Measurements from ENCODE around the gene EXOC3L4.
"Not testable (repeated sequence)": the region's sequence is repeated elsewhere in the genome, so short reads cannot be mapped to it uniquely, and the experiment has no call there.

The EXOC3L4 gene

DNA sequence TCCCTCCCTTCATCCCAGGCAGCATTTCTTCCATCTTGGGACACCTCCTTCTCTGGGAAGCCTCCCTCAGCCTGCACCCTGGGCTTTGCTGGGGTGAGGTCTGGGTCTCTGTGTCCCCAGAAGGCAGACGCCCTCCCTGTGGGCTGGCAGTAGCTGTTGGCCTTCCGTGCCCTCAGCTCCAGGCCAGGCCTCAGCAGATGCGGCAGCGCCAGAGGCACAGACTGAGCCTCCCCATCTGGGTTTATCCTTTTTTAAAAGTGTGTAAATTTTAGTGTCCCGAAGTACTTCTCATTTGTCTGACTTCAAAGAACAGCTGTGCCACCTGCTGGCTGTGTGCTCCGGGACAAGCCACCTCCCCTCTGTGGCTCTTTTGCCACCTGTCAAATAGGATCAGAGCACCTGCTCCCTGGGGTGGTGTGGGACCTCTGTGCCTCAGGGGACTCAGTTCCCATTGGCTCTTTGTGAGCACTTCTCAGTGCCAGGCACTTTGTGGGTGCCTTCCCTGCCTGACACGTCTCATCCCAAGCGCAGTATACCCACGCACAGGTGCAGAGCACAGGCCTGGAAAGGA lies 11.1 kb downstream of the EXOC3L4 start:
- no peak for DNase-seq (ENCODE audit: low spot score)

DNA sequence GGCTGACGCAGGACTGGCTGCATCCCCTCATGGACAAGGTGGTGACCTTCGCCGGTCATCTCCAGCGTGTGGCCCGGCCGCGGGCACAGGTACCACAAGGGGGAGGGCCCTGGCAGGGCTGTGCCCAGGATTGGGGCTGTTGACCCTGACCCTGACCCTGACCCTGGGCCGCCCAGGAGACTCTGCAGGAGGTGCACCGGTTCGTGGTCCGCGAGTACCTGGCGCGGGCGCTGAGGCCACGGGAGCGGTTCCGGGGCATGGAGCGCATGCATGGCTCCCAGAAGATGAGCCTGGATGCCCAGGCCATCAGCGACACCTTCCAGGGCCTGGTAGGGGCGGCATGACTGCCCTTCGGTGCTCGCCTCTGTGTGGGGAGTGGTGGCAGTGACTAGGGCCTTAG lies 12.9 kb downstream of the EXOC3L4 start:
- no peak for DNase-seq (ENCODE audit: low spot score)

DNA sequence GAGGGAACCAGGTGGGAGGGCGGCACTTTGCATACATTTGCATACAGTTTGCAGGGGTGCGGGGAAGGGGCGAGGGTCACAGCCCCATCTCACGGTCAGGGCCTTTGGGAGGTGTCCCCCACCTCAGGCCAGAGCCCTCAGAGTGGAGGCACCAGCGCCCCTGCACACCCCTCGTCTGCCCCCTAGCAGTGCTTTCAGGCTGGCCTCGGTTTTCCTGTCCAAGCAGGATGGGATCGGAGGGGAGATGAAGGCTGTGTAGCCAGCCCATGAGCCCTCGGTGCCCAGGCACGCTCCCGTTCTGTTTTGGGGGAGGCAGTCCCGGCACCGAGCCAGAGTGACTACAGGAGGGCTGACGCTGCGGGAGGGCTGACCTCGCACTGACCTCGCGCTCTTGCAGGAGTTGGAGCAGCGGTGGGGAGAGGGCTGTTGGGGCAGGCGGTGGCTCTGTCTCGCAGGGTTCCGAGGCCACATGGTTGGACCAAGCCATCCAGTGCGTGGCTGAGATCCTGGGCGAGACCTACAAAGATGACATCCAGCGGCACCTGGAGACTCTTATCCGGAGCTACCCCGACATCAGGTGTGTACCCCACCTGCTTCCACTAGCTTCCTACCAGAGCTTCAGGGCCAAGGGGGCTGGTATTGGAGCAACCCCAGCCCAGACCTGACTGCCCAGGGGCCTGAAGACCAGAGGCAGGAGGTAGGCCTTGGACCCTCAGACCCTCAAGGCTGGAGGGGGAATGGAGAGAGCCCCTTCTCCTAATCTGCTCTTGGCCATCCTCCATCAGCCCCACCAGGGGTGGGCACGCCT lies 13.6 kb downstream of the EXOC3L4 start:
- DNase-seq (ENCODE audit: low spot score), result no peak

DNA sequence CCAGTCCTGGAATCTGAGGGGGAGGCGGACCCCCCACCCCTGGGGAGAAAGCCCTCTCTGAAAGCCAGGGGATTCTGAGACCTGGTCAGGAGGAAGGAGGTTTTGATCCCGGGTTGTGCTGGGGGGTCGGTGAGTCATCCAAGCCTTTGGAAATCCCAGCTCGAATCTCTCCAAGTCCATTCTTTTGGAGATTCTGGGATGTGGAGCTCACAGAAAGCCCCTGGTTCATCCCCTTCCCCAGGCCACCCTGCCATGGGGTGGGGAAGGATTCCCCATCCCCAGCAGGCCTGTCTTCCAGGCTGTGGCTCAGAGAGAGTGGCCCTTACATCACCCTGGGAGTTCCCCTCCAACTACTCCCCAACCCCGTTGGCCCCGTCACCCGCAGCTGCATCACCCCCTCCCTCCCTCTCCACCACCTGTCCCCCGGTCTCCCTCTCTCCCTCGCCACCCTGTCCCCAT lies 14.3 kb downstream of the EXOC3L4 start:
- DNase-seq (ENCODE audit: low spot score), result no peak

DNA sequence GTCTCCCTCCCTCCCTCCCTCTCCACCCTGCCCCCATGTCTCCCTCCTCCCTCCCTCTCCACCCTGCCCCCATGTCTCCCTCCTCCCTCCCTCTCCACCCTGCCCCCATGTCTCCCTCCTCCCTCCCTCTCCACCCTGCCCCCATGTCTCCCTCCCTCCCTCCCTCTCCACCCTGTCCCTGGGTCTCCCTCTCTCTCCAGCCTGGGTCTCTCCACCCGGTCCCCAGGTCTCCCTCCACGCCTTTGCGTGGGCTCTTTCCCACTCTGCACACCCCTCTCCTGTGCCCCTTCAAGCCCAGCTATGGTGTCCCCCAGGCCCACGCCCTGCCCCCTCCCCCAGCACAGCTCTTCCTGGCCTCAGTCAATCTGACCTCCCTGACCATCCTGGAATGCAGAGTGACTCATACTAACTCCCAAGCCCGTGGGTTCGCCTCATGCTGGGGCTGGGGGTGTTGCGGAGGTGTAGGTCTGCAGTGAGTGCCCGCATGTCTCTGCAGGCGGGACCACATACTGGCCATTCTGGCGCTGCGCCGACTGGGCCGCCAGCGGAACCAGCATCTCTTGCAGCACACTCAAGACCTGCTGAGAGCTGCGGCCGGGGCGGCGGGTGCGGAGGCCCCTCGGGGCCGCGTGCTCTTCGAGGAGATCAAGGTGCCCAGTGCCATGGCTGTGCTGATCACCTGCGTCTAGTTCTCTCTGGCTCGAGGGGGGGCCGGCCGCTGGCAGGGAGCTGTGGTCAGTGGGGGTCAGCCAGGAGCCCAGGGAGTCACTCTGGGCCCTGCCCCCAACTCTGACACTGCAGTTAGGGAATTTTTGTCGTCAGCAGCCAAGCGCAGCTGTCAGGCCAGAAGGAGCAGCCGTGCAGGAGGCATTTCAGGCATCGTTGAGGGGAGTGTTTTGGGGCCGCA lies 15.3 kb downstream of the EXOC3L4 start:
- no peak for DNase-seq (ENCODE audit: low spot score)

DNA sequence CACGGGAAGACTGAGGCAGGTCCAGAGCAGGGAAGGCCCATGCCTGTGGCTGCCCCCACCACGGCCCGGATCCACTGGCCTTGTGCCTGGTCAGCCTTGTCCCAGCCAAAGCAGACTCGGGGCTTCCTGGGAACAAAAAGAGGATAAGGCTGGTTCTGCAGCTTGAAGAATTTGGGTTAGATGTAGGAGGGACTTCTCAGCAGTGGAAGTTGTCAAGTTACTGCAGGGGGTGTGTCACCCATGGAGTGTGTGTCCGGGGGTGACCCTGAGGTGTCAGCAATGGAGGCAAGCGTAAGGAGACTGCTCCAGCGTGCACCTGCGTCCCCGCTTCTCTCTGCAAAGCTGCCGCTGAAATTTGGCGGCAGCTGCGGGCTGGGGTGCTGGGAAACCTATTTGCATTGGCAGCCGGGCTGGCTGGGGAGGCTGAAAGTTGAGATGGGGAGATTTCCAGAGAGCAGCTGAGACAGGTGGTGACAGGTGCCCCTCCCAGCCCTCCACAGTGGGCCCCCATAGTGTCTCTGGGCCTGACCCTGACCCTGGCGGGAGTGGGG lies 16.2 kb downstream of the EXOC3L4 start:
- no peak for DNase-seq (ENCODE audit: low spot score)

- DNase-seq (ENCODE audit: low spot score), result no peak
Observed at GRCh38 chr14:103111232-103111868, 16.8 kb downstream of the EXOC3L4 start.

DNA sequence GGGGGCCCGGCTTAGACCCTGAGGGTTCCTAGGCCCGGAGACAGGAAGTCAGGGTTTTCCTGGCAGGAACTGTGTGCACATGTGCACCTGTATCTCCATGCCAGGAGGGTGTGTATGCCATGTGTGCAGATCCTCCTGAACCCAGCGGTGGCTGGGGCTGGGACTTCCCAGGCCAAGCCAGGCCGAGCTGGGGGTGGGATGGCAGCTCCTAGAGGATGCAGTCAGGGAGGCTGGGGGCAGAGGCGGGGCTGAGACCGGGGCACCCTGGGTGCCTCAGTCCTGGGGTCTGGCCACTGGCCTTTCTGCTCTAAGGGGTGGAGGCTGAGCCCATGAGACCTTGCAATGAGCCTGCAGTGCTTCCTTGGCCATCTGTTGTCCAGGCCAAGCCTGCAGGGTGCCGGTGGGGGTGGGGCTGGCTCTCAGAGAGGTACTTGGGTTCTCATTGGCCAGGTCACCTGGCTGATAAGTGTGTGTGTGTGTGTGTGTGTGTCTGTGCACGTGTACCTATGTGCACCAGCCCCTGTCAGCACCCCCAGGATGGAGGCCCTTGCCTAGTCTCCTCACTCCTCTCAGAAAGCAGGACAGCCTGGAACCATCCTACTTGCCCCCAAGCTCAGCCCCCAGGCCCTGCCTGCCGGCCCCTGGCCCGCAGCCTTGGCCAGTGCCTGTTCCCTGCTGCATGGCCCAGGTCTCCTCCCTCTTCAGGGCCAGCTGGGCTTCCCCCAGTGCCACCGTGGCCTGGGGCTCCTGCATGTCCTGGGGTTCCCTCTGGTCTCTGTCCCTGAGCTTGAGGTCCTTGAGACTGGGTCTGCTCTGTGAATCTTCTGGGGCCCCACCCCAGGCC lies 18.1 kb downstream of the EXOC3L4 start:
- no peak for DNase-seq (ENCODE audit: low spot score)

GRCh38 chr14:103113303-103113702 lies 18.8 kb downstream of the EXOC3L4 start:
- DNase-seq (ENCODE audit: low spot score), result no peak

DNA sequence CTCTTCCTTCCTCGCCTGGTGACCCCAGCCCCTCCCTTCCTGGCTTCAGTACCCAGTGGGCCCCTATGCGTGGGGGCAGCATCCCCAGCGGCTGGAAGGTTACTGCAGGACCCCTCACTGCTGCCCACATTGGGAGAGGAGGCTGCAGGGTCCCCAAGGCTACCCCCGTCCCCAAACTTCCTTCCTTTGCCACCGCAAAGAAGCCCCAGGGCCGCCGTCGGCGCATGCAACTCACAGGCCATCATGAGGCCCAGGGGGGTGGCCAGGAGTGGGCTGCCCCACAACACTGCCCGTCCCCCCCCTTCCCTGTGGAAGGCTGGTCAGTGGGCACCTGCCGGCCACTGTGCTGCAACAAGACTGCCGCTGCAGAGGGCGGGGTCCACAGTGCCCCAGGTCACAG lies 19.2 kb downstream of the EXOC3L4 start:
- no peak for DNase-seq (ENCODE audit: low spot score)

- not testable (repeated sequence) for DNase-seq (ENCODE audit: low spot score)
Observed at GRCh38 chr14:103115086-103115679, 20.7 kb downstream of the EXOC3L4 start.

- no peak for DNase-seq (ENCODE audit: low spot score)
Observed at GRCh38 chr14:103115845-103116572, 21.5 kb downstream of the EXOC3L4 start.

DNA sequence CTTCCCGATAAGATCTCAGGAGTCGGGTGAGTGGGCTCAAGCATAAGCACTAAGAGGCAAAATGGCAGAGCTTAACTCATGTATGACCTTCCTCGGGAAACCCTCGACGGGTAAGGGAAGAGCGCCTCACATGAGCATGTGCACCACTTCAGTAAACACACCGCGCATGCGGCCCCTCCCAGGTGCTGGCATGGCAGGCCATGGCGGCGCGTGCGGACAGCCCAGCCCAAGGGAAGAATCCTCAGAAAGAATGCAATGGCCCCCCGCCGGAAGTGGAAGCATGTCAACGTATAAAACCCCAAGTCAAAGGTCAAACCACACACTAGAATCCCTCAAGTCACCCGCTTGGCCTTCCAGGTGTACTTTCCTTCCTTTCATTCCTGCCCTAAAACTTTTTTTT lies 22.1 kb downstream of the EXOC3L4 start:
- DNase-seq (ENCODE audit: low spot score), result no peak

DNA sequence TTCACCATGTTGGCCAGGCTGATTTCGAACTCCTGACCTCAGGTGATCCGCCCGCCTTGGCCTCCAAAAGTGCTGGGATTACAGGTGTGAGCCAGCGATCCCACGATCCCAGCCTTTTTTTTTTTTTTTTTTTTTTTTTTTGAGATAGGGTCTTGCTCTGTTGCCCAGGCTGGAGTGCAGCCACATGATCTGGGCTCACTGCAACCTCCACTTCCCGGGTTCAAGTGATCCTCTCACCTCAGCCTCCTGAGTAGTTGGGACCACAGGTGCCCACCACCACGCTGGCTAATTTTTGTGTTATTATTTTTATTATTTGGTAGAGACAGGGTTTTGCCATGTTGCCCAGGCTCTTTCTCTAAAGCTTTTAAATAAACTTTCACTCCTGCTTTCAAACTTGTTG lies 23.0 kb downstream of the EXOC3L4 start:
- DNase-seq (ENCODE audit: low spot score), result not testable (repeated sequence)

- DNase-seq (ENCODE audit: low spot score), result no peak
Observed at GRCh38 chr14:103118018-103118662, 23.6 kb downstream of the EXOC3L4 start.

GRCh38 chr14:103118663-103119404 lies 24.3 kb downstream of the EXOC3L4 start:
- no peak for DNase-seq (ENCODE audit: low spot score)

DNA sequence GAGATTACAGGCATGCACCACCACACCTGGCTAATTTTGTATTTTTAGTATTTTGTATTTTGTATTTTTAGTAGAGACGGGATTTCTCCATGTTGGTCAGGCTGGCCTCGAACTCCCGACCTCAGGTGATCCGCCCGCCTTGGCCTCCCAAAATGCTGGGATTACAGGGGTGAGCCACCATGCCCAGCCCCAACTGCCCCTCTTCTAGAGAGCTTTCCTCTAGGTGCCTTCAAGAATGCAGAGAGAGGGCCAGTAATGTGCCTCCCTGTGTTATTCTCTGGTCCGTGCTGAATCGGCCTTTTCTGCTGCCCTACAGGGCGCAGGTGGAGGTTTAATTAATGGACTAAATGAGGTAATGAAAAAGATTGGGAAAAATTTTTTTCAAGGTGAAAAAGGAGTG lies 25.0 kb downstream of the EXOC3L4 start:
- DNase-seq (ENCODE audit: low spot score), result not testable (repeated sequence)

All from SK-N-DZ (cell line).